GM12878 (cell line): ENCODE measurements around the gene POP7.

Source experiments
- EZH2 ChIP-seq: IDR thresholded peaks from 2 replicates; pipeline ENCODE4 v1.6.1; 2012; ENCODE audit warnings: low read depth, mild to moderate bottlenecking, control low read depth, inconsistent platforms, low read length, borderline replicate concordance; ENCODE audit not compliant: control insufficient read depth
- GABPA ChIP-seq: IDR thresholded peaks from 2 replicates; pipeline ENCODE4 v1.6.1; 2014; ENCODE audit warnings: antibody characterized with exemption, low read depth, mild to moderate bottlenecking, inconsistent platforms
- POLR2A ChIP-seq: IDR thresholded peaks from 2 replicates; pipeline ENCODE4 v1.6.1; 2011; ENCODE audit warnings: low read depth, mild to moderate bottlenecking, low read length
- SPI1 ChIP-seq: IDR thresholded peaks from 2 replicates; pipeline ENCODE4 v1.6.1; 2011; ENCODE audit warnings: low read depth, mild to moderate bottlenecking, low read length, moderate library complexity, borderline replicate concordance; ENCODE audit not compliant: insufficient read depth
- TF ChIP-seq, protein P1 (sequence below): IDR thresholded peaks from 2 replicates; pipeline ENCODE4 v1.6.1; 2011; ENCODE audit warnings: borderline replicate concordance, low read depth, mild to moderate bottlenecking, moderate library complexity, low read length; ENCODE audit not compliant: insufficient read depth, poor library complexity, severe bottlenecking
- TF ChIP-seq, protein P2 (sequence below), 3 experiments: IDR thresholded peaks in 2 of 3; conservative IDR thresholded peaks in 1 of 3; 2 replicates each; pipeline ENCODE4 v1.5.1; 2011; ENCODE audit warnings: low read depth in 3 of 3, low read length in 3 of 3, mild to moderate bottlenecking in 3 of 3, control low read depth in 2 of 3, moderate library complexity in 2 of 3, inconsistent platforms in 1 of 3, mixed read lengths in 1 of 3; ENCODE audit not compliant: control insufficient read depth in 2 of 3, insufficient read depth in 1 of 3; ENCODE audit errors: extremely low read depth in 1 of 3

DNA sequence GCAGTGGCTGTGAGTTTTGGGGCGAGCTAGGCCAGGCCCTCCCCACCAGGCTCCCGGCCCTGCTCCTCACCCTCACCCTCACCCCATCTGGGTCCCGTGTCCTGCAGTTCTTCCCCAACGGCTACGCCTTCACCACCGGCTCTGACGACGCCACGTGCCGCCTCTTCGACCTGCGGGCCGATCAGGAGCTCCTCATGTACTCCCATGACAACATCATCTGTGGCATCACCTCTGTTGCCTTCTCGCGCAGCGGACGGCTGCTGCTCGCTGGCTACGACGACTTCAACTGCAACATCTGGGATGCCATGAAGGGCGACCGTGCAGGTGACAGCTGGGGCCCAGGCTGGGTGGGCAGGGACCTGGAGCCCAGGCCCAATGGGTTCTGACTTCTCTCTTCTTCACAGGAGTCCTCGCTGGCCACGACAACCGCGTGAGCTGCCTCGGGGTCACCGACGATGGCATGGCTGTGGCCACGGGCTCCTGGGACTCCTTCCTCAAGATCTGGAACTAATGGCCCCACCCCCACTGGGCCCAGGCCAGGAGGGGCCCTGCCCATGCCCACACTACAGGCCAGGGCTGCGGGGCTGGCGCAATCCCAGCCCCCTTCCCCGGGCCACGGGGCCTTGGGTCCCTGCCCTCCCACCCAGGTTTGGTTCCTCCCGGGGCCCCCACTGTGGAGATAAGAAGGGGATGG, 27.5 kb upstream of the POP7 start:
- TF ChIP-seq POLR2A (peak; percentile 73; the same call in 1 of the 2 replicates), EZH2 (no peak), GABPA (no peak), SPI1 (no peak)
- TF ChIP-seq, protein P1, sequence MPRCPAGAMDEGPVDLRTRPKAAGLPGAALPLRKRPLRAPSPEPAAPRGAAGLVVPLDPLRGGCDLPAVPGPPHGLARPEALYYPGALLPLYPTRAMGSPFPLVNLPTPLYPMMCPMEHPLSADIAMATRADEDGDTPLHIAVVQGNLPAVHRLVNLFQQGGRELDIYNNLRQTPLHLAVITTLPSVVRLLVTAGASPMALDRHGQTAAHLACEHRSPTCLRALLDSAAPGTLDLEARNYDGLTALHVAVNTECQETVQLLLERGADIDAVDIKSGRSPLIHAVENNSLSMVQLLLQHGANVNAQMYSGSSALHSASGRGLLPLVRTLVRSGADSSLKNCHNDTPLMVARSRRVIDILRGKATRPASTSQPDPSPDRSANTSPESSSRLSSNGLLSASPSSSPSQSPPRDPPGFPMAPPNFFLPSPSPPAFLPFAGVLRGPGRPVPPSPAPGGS: no peak
- TF ChIP-seq, protein P2, sequence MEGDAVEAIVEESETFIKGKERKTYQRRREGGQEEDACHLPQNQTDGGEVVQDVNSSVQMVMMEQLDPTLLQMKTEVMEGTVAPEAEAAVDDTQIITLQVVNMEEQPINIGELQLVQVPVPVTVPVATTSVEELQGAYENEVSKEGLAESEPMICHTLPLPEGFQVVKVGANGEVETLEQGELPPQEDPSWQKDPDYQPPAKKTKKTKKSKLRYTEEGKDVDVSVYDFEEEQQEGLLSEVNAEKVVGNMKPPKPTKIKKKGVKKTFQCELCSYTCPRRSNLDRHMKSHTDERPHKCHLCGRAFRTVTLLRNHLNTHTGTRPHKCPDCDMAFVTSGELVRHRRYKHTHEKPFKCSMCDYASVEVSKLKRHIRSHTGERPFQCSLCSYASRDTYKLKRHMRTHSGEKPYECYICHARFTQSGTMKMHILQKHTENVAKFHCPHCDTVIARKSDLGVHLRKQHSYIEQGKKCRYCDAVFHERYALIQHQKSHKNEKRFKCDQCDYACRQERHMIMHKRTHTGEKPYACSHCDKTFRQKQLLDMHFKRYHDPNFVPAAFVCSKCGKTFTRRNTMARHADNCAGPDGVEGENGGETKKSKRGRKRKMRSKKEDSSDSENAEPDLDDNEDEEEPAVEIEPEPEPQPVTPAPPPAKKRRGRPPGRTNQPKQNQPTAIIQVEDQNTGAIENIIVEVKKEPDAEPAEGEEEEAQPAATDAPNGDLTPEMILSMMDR (IDR thresholded peaks at IDR 0.05 in 2 of 3, conservative IDR thresholded peaks at IDR 0.05 in 1 of 3; ENCODE audit: control insufficient read depth in 2 of 3, extremely low read depth in 1 of 3, insufficient read depth in 1 of 3, low read depth in 3 of 3, low read length in 3 of 3): no peak
